GM12878 (cell line): ENCODE results near the gene POU6F2. TPM values are rescaled to one million over a fixed set of nuclear protein-coding genes. Genes with fewer than 3 reads are reported as not detected.

Experiments used
- ATAC-seq: fragments of 200-7000 bp; cut with Tn5 transposase; 3 replicates; pipeline ENCODE4 v1.9.1; 2020; ENCODE audit warnings: mild to moderate bottlenecking, moderate library complexity
- BruUV-seq: library from RNA; stranded (reverse); fragments of 400-500 nt; replicated peaks from 2 replicates; lab custom pipeline; 2021; lab: Mats Ljungman, UMichigan
- CTCF ChIA-PET: fragments of 300-600 bp; sonication (Branson Sonifier 250); formaldehyde crosslinking; extraction: SDS; loops from one replicate; lab custom pipeline; 2021; ENCODE audit warnings: inconsistent platforms; lab: Yijun Ruan, JAX
- POLR2A ChIA-PET: fragments of 350-600 bp; formaldehyde crosslinking; extraction: SDS; loops from one replicate; lab custom pipeline; 2021; ENCODE audit warnings: inconsistent platforms; lab: Charles Lee
- RAD21 ChIA-PET: fragments of 300-600 bp; sonication (Branson Sonifier 250); formaldehyde crosslinking; loops from one replicate; lab custom pipeline; 2023; ENCODE audit warnings: antibody characterized with exemption; ENCODE audit not compliant: unreplicated experiment; lab: Charles Lee
- SMC1A ChIA-PET: fragments of 300-600 bp; sonication (Branson Sonifier 250); formaldehyde crosslinking; loops from one replicate; lab custom pipeline; 2023; ENCODE audit not compliant: unreplicated experiment, uncharacterized antibody; lab: Charles Lee
- DNase-seq: peaks from one replicate; pipeline ENCODE4 v3.0.0-alpha.2; 2011; ENCODE audit warnings: low read depth, low spot score
- FAIRE-seq: peaks from 3 replicates; lab custom pipeline; 2011; peaks lifted over from hg19 to GRCh38; lab: Jason Lieb, UNC
- H2AFZ ChIP-seq: 2 replicates; pipeline ENCODE4 v1.6.0; 2011; ENCODE audit warnings: low read depth, low read length, control low read depth; ENCODE audit not compliant: control insufficient read depth
- H3K27ac ChIP-seq: 2 replicates; pipeline ENCODE4 v1.5.1; 2011; ENCODE audit warnings: control low read depth; ENCODE audit not compliant: control insufficient read depth, insufficient read depth
- H3K27me3 ChIP-seq, 2 experiments: replicated peaks in 1 of 2; 2 replicates each; pipeline versions ENCODE4 v1.6.0 to v1.6.1; 2011; ENCODE audit warnings: low read length in 1 of 2; ENCODE audit not compliant: control insufficient read depth in 2 of 2, insufficient read depth in 2 of 2
- H3K36me3 ChIP-seq, 2 experiments: 2 replicates each; pipeline ENCODE4 v1.5.1; 2011; ENCODE audit warnings: low read length in 1 of 2; ENCODE audit not compliant: control insufficient read depth in 2 of 2, insufficient read depth in 2 of 2
- H3K4me1 ChIP-seq: 2 replicates; pipeline ENCODE4 v1.6.1; 2011; ENCODE audit warnings: mild to moderate bottlenecking, low read length, moderate library complexity, mixed read lengths; ENCODE audit not compliant: control insufficient read depth, insufficient read depth
- H3K4me2 ChIP-seq: 2 replicates; pipeline ENCODE4 v1.6.0; 2011; ENCODE audit warnings: control low read depth; ENCODE audit not compliant: control insufficient read depth, insufficient read depth
- H3K4me3 ChIP-seq: fragments of 200-600 bp; sonication (generic); 2 replicates; pipeline ENCODE4 v1.5.1; 2016
- H3K79me2 ChIP-seq: 2 replicates; pipeline ENCODE4 v1.6.0; 2011; ENCODE audit warnings: low read length; ENCODE audit not compliant: control insufficient read depth, insufficient read depth
- H3K9ac ChIP-seq: 2 replicates; pipeline ENCODE4 v1.8.0; 2011; ENCODE audit warnings: low read length, control low read depth, mixed read lengths; ENCODE audit not compliant: control insufficient read depth, insufficient read depth
- H3K9me3 ChIP-seq: replicated peaks from 3 replicates; pipeline ENCODE4 v1.5.1; 2011; ENCODE audit warnings: mild to moderate bottlenecking, low read length; ENCODE audit not compliant: control insufficient read depth, insufficient read depth
- H4K20me1 ChIP-seq: 2 replicates; pipeline ENCODE4 v1.6.0; 2011; ENCODE audit not compliant: control insufficient read depth, insufficient read depth
- CHD2 ChIP-seq: IDR thresholded peaks from 2 replicates; pipeline ENCODE4 v1.6.1; 2011; ENCODE audit warnings: low read depth, low read length, improper control_type of control experiment, borderline replicate concordance
- EZH2 ChIP-seq: IDR thresholded peaks from 2 replicates; pipeline ENCODE4 v1.6.1; 2012; ENCODE audit warnings: low read depth, mild to moderate bottlenecking, control low read depth, inconsistent platforms, low read length, borderline replicate concordance; ENCODE audit not compliant: control insufficient read depth
- WGBS: methylation state at CpG from one replicate; pipeline ENCODE4 v1.1.6; 2016; ENCODE audit warnings: low lambda C conversion rate; ENCODE audit not compliant: insufficient replicate concordance, insufficient coverage; ENCODE audit errors: missing lambda C conversion rate; 5-methylcytosine and 5-hydroxymethylcytosine counted together
- in situ Hi-C: fragments of 300-500 bp; cut with MboI; formaldehyde crosslinking; loops from 9 replicates; pipeline ENCODE4 v1.14.3; 2018; ENCODE audit warnings: mixed read lengths
- intact Hi-C: fragments of 100-400 bp; cut with micrococcal nuclease; formaldehyde crosslinking; loops from one replicate; pipeline ENCODE4 v1.14.2; 2022; ENCODE audit not compliant: unreplicated experiment
- polyA plus RNA-seq, 11 experiments: library from polyadenylated mRNA; depleted of rRNA in 4 of 11; unstranded in 6 of 11; stranded (reverse) in 5 of 11; fragments of >200 nt; fragmentation: Nextera tagmentation in 4 of 11; fragmentation: Illumina TruSeq in 1 of 11; extraction: Ambion mirVana in 4 of 11; extraction: Trizol in 1 of 11; gene quantifications; 1 replicate in 1 of 11; 2 replicates in 10 of 11; pipeline versions ENCODE4 v1.2.1 to v1.2.3, GENCODE V29; 2011 to 2016; ENCODE audit warnings: inconsistent platforms in 2 of 11, missing spikeins in 2 of 11, low read depth in 1 of 11
- total RNA-seq, 4 experiments: library from RNA; depleted of rRNA in 3 of 4; stranded (reverse); fragments of >200 nt in 3 of 4; fragmentation: Illumina TruSeq in 1 of 4; extraction: Trizol in 1 of 4; gene quantifications; 2 replicates each; pipeline versions ENCODE4 v1.2.1 to v1.2.3, GENCODE V29; 2013 to 2021

Gene POU6F2
- total and polyA plus RNA-seq, 10 of the 15 experiments (the other 5 are each of a cell fraction or from before 2014, with no cell fraction given): 0.10 TPM; not detected in 9

GRCh38 chr7:39212876-39213275, 235.2 kb downstream of the POU6F2 start:
- no peak overlapping the region for H3K4me3 ChIP-seq
- no peak overlapping the region for H3K4me2 ChIP-seq
- RAD21 ChIA-PET: no interaction called here
- 0% methylated on average over 2 of the region's 2 CpGs for WGBS
- no peak for TF ChIP-seq CHD2
- ATAC-seq (no peak), DNase-seq (no peak), FAIRE-seq (no peak)
- SMC1A ChIA-PET: interaction anchor here (1.0 kb wide), 1 partner anchor 40 kb away, joined by 3 read pairs; no protein-coding TSS in a partner anchor
- H3K79me2 ChIP-seq: no peaks in the 10 kb centered on the region
- H3K27ac ChIP-seq: no peak overlapping the region
- no peaks in the 10 kb centered on the region; a peak in 1 of 4 replicates for H3K27me3 ChIP-seq
- H3K9ac ChIP-seq: no peak overlapping the region
- no TSS peak for BruUV-seq
- intact Hi-C loops: no loop called here
- no peaks in the 10 kb centered on the region for H3K9me3 ChIP-seq
- H2AFZ ChIP-seq: no peak overlapping the region
- H3K36me3 ChIP-seq: no peaks in the 10 kb centered on the region
- no peaks in the 10 kb centered on the region for H4K20me1 ChIP-seq
- POLR2A ChIA-PET: no interaction called here
- no peaks in the 10 kb centered on the region for H3K4me1 ChIP-seq
- in situ Hi-C loops: no loop called here
- CTCF ChIA-PET: no interaction called here

DNA sequence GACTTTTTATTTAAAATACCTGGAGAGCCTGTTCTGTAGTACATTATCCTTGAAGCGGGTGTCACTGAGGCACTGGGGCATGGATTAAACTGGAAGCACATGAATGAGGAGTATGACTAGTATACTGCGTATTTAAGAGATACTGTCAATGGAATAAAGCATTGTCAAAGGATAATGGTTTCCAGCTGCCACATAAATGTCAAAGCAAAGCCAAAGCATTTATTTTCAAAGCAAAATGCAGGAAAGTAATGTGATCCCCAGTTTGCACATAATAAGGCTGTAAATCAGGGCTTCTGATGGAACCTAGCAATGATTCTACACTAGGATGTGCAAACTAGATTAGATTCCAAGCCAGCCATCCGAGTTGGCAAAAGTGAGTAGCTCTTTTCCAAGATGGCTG, 240.1 kb downstream of the POU6F2 start:
- Histone ChIP-seq H3K9me3 (no peaks in the 10 kb centered on the region), H2AFZ (no peak overlapping the region), H3K9ac (no peak overlapping the region), H4K20me1 (no peaks in the 10 kb centered on the region), H3K4me1 (no peaks in the 10 kb centered on the region), H3K4me2 (no peak overlapping the region), H3K79me2 (no peaks in the 10 kb centered on the region), H3K36me3 (no peaks in the 10 kb centered on the region), H3K4me3 (no peak overlapping the region), H3K27me3 (no peaks in the 10 kb centered on the region), H3K27ac (no peak overlapping the region)
- WGBS: 17% methylated on average over 3 of the region's 3 CpGs
- ChIA-PET SMC1A (no interaction called here), CTCF (interaction anchor here (1.1 kb wide), 1 partner anchor 14 kb away, joined by 3 read pairs; no protein-coding TSS in a partner anchor), RAD21 (interaction anchor here (0.6 to 1.4 kb wide), 2 partner anchors 11 to 234 kb away, joined by 3 read pairs; no protein-coding TSS in a partner anchor), POLR2A (no interaction called here)
- BruUV-seq: no TSS peak
- intact Hi-C loops (no loop called here), in situ Hi-C loops (no loop called here)
- FAIRE-seq (no peak), ATAC-seq (no peak), DNase-seq (no peak)
- TF ChIP-seq EZH2: no peak
